ENCODE results near the gene GABRD. TPM values are rescaled to one million over a fixed set of nuclear protein-coding genes. Genes with fewer than 3 reads are reported as not detected.

GABRD gene
- total RNA-seq, 1 donor from 2014 or later = not detected

DNA sequence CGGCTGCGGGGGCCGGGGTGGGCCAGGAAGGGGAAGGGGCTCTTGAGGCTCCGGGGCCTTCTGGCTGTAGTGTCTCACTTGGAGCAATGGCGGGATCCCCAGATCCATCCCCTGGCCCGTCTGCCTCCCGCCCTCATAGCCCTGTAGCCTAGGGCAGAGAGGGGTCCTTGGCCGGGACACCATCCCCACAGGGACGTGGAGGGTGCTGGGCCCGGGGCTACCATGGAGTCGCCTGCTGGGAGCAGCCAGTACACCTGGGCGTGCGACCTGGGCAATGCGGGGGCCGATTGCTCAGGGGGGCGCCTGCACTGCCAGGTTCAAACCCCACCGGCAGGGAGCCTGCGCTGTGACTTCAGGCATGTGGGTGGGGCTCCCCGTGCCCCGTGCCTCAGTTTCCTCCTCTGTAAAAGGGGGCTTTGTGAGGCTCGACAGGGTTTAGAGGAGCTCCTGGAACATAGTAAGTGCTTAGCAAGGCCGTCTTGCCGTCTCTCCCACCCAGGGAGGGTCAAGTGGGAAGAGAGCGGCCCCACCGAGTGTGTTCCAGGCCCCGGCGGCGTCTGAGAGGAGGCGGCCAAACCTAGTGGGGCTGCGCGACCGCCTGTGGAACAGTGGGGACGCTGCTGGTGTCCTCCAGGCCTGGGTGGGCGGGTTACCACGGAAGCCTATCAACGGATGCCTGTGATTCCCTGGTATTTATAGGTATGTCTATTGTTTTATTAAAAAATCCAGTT, 51.8 kb downstream of the GABRD start:
- no peaks in the 10 kb centered on the region for H3K9me3 Mint-ChIP-seq
- ATAC-seq (ENCODE audit: low read depth) (no peak), DNase-seq (no peak)
- intact Hi-C loops (cut with micrococcal nuclease) = no loop called here
- ChIA-PET POLR2A (no interaction called here), CTCF (no interaction called here)
- TF ChIP-seq, protein P1, sequence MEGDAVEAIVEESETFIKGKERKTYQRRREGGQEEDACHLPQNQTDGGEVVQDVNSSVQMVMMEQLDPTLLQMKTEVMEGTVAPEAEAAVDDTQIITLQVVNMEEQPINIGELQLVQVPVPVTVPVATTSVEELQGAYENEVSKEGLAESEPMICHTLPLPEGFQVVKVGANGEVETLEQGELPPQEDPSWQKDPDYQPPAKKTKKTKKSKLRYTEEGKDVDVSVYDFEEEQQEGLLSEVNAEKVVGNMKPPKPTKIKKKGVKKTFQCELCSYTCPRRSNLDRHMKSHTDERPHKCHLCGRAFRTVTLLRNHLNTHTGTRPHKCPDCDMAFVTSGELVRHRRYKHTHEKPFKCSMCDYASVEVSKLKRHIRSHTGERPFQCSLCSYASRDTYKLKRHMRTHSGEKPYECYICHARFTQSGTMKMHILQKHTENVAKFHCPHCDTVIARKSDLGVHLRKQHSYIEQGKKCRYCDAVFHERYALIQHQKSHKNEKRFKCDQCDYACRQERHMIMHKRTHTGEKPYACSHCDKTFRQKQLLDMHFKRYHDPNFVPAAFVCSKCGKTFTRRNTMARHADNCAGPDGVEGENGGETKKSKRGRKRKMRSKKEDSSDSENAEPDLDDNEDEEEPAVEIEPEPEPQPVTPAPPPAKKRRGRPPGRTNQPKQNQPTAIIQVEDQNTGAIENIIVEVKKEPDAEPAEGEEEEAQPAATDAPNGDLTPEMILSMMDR (IDR thresholded peaks at IDR 0.05) = no peak
- no peaks in the 10 kb centered on the region for H3K4me1 Mint-ChIP-seq
- H3K36me3 Mint-ChIP-seq (ENCODE audit: low read depth) = peaks cover 38% of the 10 kb centered on the region
- no peak overlapping the region for H3K4me3 Mint-ChIP-seq
- H3K27me3 Mint-ChIP-seq = no peaks in the 10 kb centered on the region
- H3K27ac Mint-ChIP-seq = no peak overlapping the region

DNA sequence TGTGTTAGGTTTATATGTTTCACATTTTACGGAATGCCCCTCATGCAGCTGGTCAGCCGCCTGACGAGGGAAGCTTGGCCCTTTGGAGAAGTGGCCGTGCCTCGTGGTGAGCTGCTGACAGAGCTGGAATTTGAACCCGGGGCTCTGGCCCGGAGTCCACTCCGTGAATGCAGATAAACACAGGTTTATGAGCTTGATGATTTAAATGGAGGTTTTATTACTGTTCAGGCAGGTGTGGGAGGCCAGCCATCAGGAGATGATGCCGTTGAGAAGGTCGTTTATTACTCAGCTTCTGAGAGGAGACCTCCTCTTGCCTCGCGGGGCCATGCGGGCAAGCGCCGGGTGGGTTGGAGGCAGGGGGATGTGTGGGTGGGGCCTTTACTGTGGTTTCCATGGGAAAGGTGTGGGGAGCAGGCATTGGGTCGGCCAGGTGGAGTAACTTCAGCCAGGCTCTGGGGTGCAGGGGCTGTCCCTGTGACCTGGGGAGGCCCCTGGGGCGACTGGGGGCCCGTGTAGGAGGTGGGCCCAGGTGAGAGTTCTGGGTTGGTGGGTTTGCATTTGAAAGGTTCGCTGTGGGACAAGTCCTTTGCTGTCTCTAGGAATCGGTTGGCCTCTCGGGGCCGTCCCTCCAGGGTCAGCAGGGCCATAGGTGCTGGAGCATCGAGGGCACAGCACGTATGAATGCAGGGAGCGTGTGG, 53.1 kb downstream of the GABRD start:
- Mint-ChIP-seq H3K27ac (no peak overlapping the region), H3K36me3 (ENCODE audit: low read depth) (peaks cover 35% of the 10 kb centered on the region), H3K9me3 (peaks cover 5% of the 10 kb centered on the region), H3K4me3 (no peak overlapping the region), H3K4me1 (no peaks in the 10 kb centered on the region), H3K27me3 (no peaks in the 10 kb centered on the region)
- intact Hi-C loops (cut with micrococcal nuclease) = no loop called here
- ATAC-seq (ENCODE audit: low read depth) (no peak), DNase-seq (no peak)
- ChIA-PET CTCF (no interaction called here), POLR2A (interaction anchor here (0.6 kb wide), 1 partner anchor 710 kb away, joined by 6 read pairs; no protein-coding TSS in a partner anchor)
- TF ChIP-seq, protein P1 (IDR thresholded peaks at IDR 0.05) = no peak

DNA sequence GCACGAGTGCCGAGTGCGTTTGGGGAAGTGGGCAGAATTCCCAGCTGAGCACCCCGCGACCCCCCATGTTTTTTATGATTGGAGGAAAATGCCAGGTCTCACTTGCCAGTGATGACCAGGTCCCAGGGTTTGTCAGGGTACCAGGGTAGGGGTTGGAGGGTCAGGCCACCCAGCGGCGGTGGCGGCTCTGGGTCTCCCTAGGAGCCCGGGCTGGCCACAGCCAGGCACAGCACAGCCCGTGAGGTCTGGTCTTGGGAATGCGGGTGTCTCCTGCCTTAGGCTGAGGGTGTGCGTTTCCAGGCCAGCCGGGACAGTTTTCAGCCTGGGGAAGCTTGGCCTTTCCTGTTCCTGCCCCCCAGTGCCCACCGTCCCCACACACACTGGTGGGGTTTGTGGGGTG, 53.7 kb downstream of the GABRD start:
- H3K9me3 Mint-ChIP-seq = peaks cover 10% of the 10 kb centered on the region
- no peaks in the 10 kb centered on the region for H3K4me1 Mint-ChIP-seq
- ChIA-PET CTCF (no interaction called here), POLR2A (interaction anchor here (0.5 kb wide), 1 partner anchor 499 kb away, joined by 3 read pairs; no protein-coding TSS in a partner anchor)
- H3K27me3 Mint-ChIP-seq = no peaks in the 10 kb centered on the region
- DNase-seq (no peak), ATAC-seq (ENCODE audit: low read depth) (no peak)
- TF ChIP-seq, protein P1 (IDR thresholded peaks at IDR 0.05) = no peak
- peaks cover 37% of the 10 kb centered on the region for H3K36me3 Mint-ChIP-seq (ENCODE audit: low read depth)
- H3K27ac Mint-ChIP-seq = no peak overlapping the region
- H3K4me3 Mint-ChIP-seq = no peak overlapping the region
- intact Hi-C loops (cut with micrococcal nuclease) = no loop called here

DNA sequence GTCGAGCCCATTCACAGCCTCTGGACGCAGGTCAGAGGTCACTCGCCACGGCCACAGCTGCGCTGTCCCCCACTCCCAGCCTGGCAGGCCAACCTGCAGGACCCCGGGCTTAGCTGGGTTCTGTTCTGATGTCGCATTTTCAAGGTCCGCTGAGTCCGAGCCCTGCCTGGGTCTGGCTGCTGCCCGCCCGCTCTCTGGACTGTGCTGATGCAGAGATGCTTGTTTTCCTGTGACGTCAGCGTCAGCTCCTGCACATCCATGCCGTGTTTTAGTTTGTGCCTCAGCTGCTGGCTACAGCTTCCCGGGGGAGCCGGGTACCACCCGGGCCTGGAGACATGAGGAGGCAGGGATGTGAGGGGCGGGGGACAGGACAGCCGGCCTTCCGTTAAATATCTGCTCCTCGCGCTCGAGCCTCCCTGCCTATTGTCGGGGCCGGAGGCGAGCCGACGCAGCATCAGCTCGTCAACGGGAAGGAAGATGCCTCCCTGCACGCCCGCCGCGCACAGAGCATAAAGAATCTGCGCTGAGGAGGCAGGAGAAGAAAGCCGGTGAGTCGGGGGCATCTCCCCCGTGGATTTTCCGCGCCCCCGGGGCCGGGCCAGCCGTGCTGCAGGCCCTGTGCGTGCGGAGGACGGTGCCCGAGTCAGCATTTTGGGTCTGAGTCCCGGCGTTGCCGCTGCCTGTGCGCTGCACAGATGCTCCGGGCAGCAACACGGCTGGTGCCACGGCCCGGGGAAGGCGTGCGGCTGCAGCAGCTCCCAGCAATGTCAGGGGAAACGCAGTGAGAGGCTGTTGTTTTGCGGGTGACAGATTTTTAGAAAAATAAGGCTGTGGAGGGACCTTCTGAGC, 54.5 kb downstream of the GABRD start:
- H3K4me1 Mint-ChIP-seq = no peaks in the 10 kb centered on the region
- intact Hi-C loops (cut with micrococcal nuclease) = no loop called here
- H3K9me3 Mint-ChIP-seq = peaks cover 17% of the 10 kb centered on the region
- POLR2A ChIA-PET = interaction anchor here (0.5 kb wide), 1 partner anchor 499 kb away, joined by 3 read pairs; no protein-coding TSS in a partner anchor
- H3K27ac Mint-ChIP-seq = no peak overlapping the region
- ATAC-seq (ENCODE audit: low read depth) = no peak
- no peaks in the 10 kb centered on the region for H3K27me3 Mint-ChIP-seq
- TF ChIP-seq, protein P1 (IDR thresholded peaks at IDR 0.05) = no peak
- DNase-seq = no peak
- H3K4me3 Mint-ChIP-seq = no peak overlapping the region
- CTCF ChIA-PET = no interaction called here
- peaks cover 41% of the 10 kb centered on the region for H3K36me3 Mint-ChIP-seq (ENCODE audit: low read depth)

DNA sequence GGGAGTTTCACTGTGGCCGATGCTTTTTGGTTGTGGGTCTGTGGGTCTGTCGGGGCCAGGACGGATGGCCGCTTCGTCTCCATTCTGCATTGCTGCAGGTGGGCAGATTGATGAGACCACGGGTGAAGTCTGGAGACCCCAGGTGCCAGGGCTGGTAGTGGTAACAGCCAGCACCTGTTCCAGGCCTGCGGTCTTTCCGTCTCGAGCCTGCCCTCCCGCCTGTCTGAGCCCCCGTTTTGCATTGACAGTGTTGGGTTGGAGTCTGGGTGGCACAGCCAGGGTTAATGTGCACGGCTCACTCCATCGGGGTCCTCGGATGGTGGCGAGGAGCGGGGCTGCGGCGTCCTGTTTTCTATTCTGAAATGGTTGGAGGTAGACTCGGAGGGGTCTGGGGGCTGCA, 55.3 kb downstream of the GABRD start:
- Mint-ChIP-seq H3K36me3 (ENCODE audit: low read depth) (peaks cover 41% of the 10 kb centered on the region), H3K27me3 (no peaks in the 10 kb centered on the region), H3K4me3 (no peak overlapping the region), H3K27ac (no peak overlapping the region), H3K9me3 (peaks cover 21% of the 10 kb centered on the region), H3K4me1 (no peaks in the 10 kb centered on the region)
- TF ChIP-seq, protein P1 (IDR thresholded peaks at IDR 0.05) = no peak
- ATAC-seq (ENCODE audit: low read depth) = no peak
- CTCF ChIA-PET = no interaction called here
- intact Hi-C loops (cut with micrococcal nuclease) = no loop called here
- POLR2A ChIA-PET = no interaction called here
- DNase-seq = no peak

Data from activated B cell treated with CpG ODN at 0.5 μM for 24 hours (primary cell).